Measurements from ENCODE around the gene MIR17HG.
"Not testable (repeated sequence)": the region's sequence is repeated elsewhere in the genome, so short reads cannot be mapped to it uniquely, and the experiment has no call there.

Gene MIR17HG

DNA sequence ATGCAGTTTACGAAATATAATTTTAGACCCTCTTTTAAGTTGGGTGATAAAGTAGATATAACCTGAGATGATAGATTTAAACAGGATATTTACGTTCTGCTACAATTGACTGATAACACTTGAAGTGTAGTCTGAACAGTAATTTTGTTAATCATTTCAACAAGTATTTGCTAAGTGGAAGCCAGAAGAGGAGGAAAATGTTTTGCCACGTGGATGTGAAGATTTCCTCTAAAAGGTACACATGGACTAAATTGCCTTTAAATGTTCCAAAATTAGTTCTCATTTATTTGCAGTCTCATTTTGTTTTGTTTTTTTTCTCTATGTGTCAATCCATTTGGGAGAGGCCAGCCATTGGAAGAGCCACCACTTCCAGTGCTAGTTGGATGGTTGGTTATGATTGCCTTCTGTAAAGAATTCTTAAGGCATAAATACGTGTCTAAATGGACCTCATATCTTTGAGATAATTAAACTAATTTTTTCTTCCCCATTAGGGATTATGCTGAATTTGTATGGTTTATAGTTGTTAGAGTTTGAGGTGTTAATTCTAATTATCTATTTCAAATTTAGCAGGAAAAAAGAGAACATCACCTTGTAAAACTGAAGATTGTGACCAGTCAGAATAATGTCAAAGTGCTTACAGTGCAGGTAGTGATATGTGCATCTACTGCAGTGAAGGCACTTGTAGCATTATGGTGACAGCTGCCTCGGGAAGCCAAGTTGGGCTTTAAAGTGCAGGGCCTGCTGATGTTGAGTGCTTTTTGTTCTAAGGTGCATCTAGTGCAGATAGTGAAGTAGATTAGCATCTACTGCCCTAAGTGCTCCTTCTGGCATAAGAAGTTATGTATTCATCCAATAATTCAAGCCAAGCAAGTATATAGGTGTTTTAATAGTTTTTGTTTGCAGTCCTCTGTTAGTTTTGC lies 2.8 kb downstream of the MIR17HG start:
- Histone ChIP-seq H2BK120ac (ENCODE audit: insufficient read depth, low read length, poor library complexity) (no peak overlapping the region), H3K79me2 (ENCODE audit: control insufficient read depth, insufficient read depth, low read length, poor library complexity) (peaks cover 12% of the 10 kb centered on the region), H3K79me1 (ENCODE audit: low read length) (peaks cover 12% of the 10 kb centered on the region), H2BK5ac (ENCODE audit: low read depth, low read length, poor library complexity) (no peak overlapping the region), H3K9ac (ENCODE audit: low read length) (no peak overlapping the region), H2AFZ (ENCODE audit: insufficient read depth, low read length, poor library complexity) (no peak overlapping the region), H3K4ac (ENCODE audit: low read depth, low read length) (no peak overlapping the region), H3K23ac (ENCODE audit: low read length) (no peak overlapping the region), H2AK5ac (ENCODE audit: low read length) (no peak overlapping the region), H3K36me3 (ENCODE audit: control insufficient read depth in 1 of 2, insufficient read depth in 2 of 2, low read length in 2 of 2) (peaks cover 6 to 14% of the 10 kb centered on the region in 2 experiments), H3K4me3 (ENCODE audit: low read depth, low read length) (no peak overlapping the region), H3K4me2 (ENCODE audit: low read length) (peak overlapping the region; percentile 48), H3K9me3 (ENCODE audit: insufficient read depth, low read depth, low read length) (no peaks in the 10 kb centered on the region), H3K4me1 (ENCODE audit: control insufficient read depth in 1 of 2, insufficient read depth in 2 of 2, low read length in 2 of 2) (peaks cover 0 to 3% of the 10 kb centered on the region in 2 experiments), H2BK12ac (ENCODE audit: low read length) (no peak overlapping the region), H4K8ac (ENCODE audit: low read depth, low read length) (no peak overlapping the region), H3K18ac (ENCODE audit: low read length) (no peak overlapping the region), H3K27me3 (ENCODE audit: insufficient read depth, low read length) (no peaks in the 10 kb centered on the region), H3K27ac (ENCODE audit: low read depth, low read length) (no peak overlapping the region), H3K14ac (ENCODE audit: low read length) (no peak overlapping the region), H4K12ac (ENCODE audit: low read depth, low read length) (no peak overlapping the region), H4K91ac (ENCODE audit: low read depth, low read length) (no peak overlapping the region)
- WGBS (ENCODE audit: extremely low coverage, insufficient coverage, insufficient read length), result no CpG with 5 or more reads among the region's 5 CpGs
- no peak for DNase-seq

GRCh38 chr13:91351123-91351522 lies 3.6 kb downstream of the MIR17HG start:
- Histone ChIP-seq H3K14ac (ENCODE audit: low read length) (no peak overlapping the region), H2AFZ (ENCODE audit: insufficient read depth, low read length, poor library complexity) (no peak overlapping the region), H3K79me1 (ENCODE audit: low read length) (peaks cover 12% of the 10 kb centered on the region), H2AK5ac (ENCODE audit: low read length) (no peak overlapping the region), H3K4ac (ENCODE audit: low read depth, low read length) (peak overlapping the region; percentile 67), H3K4me2 (ENCODE audit: low read length) (peak overlapping the region; percentile 33), H3K27me3 (ENCODE audit: insufficient read depth, low read length) (no peaks in the 10 kb centered on the region), H3K9me3 (ENCODE audit: insufficient read depth, low read depth, low read length) (no peaks in the 10 kb centered on the region), H3K27ac (ENCODE audit: low read depth, low read length) (no peak overlapping the region), H2BK5ac (ENCODE audit: low read depth, low read length, poor library complexity) (no peak overlapping the region), H3K23ac (ENCODE audit: low read length) (no peak overlapping the region), H4K8ac (ENCODE audit: low read depth, low read length) (no peak overlapping the region), H2BK120ac (ENCODE audit: insufficient read depth, low read length, poor library complexity) (no peak overlapping the region), H2BK12ac (ENCODE audit: low read length) (no peak overlapping the region), H3K4me1 (ENCODE audit: control insufficient read depth in 1 of 2, insufficient read depth in 2 of 2, low read length in 2 of 2) (peaks cover 0 to 3% of the 10 kb centered on the region in 2 experiments), H3K9ac (ENCODE audit: low read length) (no peak overlapping the region), H3K79me2 (ENCODE audit: control insufficient read depth, insufficient read depth, low read length, poor library complexity) (peaks cover 12% of the 10 kb centered on the region), H4K91ac (ENCODE audit: low read depth, low read length) (no peak overlapping the region), H3K4me3 (ENCODE audit: low read depth, low read length) (no peak overlapping the region), H3K36me3 (ENCODE audit: control insufficient read depth in 1 of 2, insufficient read depth in 2 of 2, low read length in 2 of 2) (peaks cover 6 to 18% of the 10 kb centered on the region in 2 experiments), H3K18ac (ENCODE audit: low read length) (no peak overlapping the region), H4K12ac (ENCODE audit: low read depth, low read length) (no peak overlapping the region)
- WGBS (ENCODE audit: extremely low coverage, insufficient coverage, insufficient read length), result no CpG with 5 or more reads among the region's 5 CpGs
- no peak for DNase-seq

GRCh38 chr13:91351980-91352379 lies 4.5 kb downstream of the MIR17HG start:
- Histone ChIP-seq H3K23ac (ENCODE audit: low read length) (no peak overlapping the region), H2BK5ac (ENCODE audit: low read depth, low read length, poor library complexity) (no peak overlapping the region), H3K36me3 (ENCODE audit: control insufficient read depth in 1 of 2, insufficient read depth in 2 of 2, low read length in 2 of 2) (peaks cover 6 to 21% of the 10 kb centered on the region in 2 experiments), H3K4me3 (ENCODE audit: low read depth, low read length) (no peak overlapping the region), H3K9ac (ENCODE audit: low read length) (no peak overlapping the region), H4K8ac (ENCODE audit: low read depth, low read length) (no peak overlapping the region), H3K9me3 (ENCODE audit: insufficient read depth, low read depth, low read length) (no peaks in the 10 kb centered on the region), H2BK12ac (ENCODE audit: low read length) (no peak overlapping the region), H3K4me2 (ENCODE audit: low read length) (no peak overlapping the region), H3K14ac (ENCODE audit: low read length) (no peak overlapping the region), H2AFZ (ENCODE audit: insufficient read depth, low read length, poor library complexity) (no peak overlapping the region), H4K12ac (ENCODE audit: low read depth, low read length) (no peak overlapping the region), H3K27ac (ENCODE audit: low read depth, low read length) (no peak overlapping the region), H3K4me1 (ENCODE audit: control insufficient read depth in 1 of 2, insufficient read depth in 2 of 2, low read length in 2 of 2) (peaks cover 0 to 3% of the 10 kb centered on the region in 2 experiments), H3K79me1 (ENCODE audit: low read length) (peaks cover 12% of the 10 kb centered on the region), H3K27me3 (ENCODE audit: insufficient read depth, low read length) (no peaks in the 10 kb centered on the region), H4K91ac (ENCODE audit: low read depth, low read length) (no peak overlapping the region), H3K79me2 (ENCODE audit: control insufficient read depth, insufficient read depth, low read length, poor library complexity) (peaks cover 12% of the 10 kb centered on the region), H2BK120ac (ENCODE audit: insufficient read depth, low read length, poor library complexity) (no peak overlapping the region), H2AK5ac (ENCODE audit: low read length) (no peak overlapping the region), H3K4ac (ENCODE audit: low read depth, low read length) (no peak overlapping the region), H3K18ac (ENCODE audit: low read length) (no peak overlapping the region)
- DNase-seq, result no peak
- WGBS (ENCODE audit: extremely low coverage, insufficient coverage, insufficient read length), result no CpG with 5 or more reads among the region's 2 CpGs

DNA sequence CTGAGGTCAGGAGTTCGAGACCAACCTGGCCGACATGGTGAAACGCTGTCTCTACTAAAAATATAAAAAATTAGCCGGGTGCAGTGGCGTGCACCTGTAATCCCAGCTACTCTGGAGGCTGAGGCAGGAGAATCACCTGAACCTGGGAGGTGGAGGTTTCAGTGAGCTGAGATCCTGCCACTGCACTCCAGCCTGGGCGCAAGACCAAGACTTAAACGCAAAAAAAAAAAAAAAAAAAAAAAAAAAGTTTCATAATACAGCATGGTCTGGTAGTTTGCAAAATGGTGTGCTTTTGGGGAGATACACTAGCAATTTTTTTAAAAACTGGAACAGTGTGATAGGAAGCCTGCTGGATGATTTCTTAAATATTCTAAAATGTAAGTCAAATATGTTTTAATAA lies 5.4 kb downstream of the MIR17HG start:
- not testable (repeated sequence) for DNase-seq; H3K27me3 ChIP-seq (ENCODE audit: insufficient read depth, low read length)
- no CpG with 5 or more reads among the region's 7 CpGs for WGBS (ENCODE audit: extremely low coverage, insufficient coverage, insufficient read length)

More for the DNA sequence above, 5.4 kb downstream of the MIR17HG start:
- H4K12ac ChIP-seq (ENCODE audit: low read depth, low read length); H3K79me1 ChIP-seq (ENCODE audit: low read length); H2BK12ac ChIP-seq (ENCODE audit: low read length); H3K4ac ChIP-seq (ENCODE audit: low read depth, low read length); H3K4me3 ChIP-seq (ENCODE audit: low read depth, low read length); H3K23ac ChIP-seq (ENCODE audit: low read length); H3K4me1 ChIP-seq (ENCODE audit: control insufficient read depth in 1 of 2, insufficient read depth in 2 of 2, low read length in 2 of 2); H3K27ac ChIP-seq (ENCODE audit: low read depth, low read length); H2AK5ac ChIP-seq (ENCODE audit: low read length); H3K4me2 ChIP-seq (ENCODE audit: low read length); H4K91ac ChIP-seq (ENCODE audit: low read depth, low read length); H3K14ac ChIP-seq (ENCODE audit: low read length); H4K8ac ChIP-seq (ENCODE audit: low read depth, low read length); H3K9ac ChIP-seq (ENCODE audit: low read length); H2BK120ac ChIP-seq (ENCODE audit: insufficient read depth, low read length, poor library complexity); H3K79me2 ChIP-seq (ENCODE audit: control insufficient read depth, insufficient read depth, low read length, poor library complexity); H3K9me3 ChIP-seq (ENCODE audit: insufficient read depth, low read depth, low read length); H2AFZ ChIP-seq (ENCODE audit: insufficient read depth, low read length, poor library complexity); H3K18ac ChIP-seq (ENCODE audit: low read length); H2BK5ac ChIP-seq (ENCODE audit: low read depth, low read length, poor library complexity): not testable (repeated sequence)
- peaks cover 6 to 26% of the 10 kb centered on the region in 2 experiments for H3K36me3 ChIP-seq (ENCODE audit: control insufficient read depth in 1 of 2, insufficient read depth in 2 of 2, low read length in 2 of 2)

Measured in trophoblast cell (in vitro differentiated cells and primary cell).